WTC11 (cell line): ENCODE data around the gene IQGAP3.

Experiments used
- FOXP1 ChIP-seq: sonication (generic); formaldehyde crosslinking; IDR thresholded peaks from 2 replicates; pipeline ENCODE4 v1.8.0; 2022; ENCODE audit warnings: missing genetic modification reagents, mild to moderate bottlenecking, moderate library complexity, borderline replicate concordance
- NR3C1 ChIP-seq: sonication (generic); formaldehyde crosslinking; conservative IDR thresholded peaks from 2 replicates; pipeline ENCODE4 v1.8.1; 2023; ENCODE audit warnings: low read depth, mild to moderate bottlenecking, missing genetic modification reagents
- SOX15 ChIP-seq: fragments of 250-450 bp; sonication (Bioruptor Pico); IDR thresholded peaks from 2 replicates; pipeline ENCODE4 v1.9.0; 2021; ENCODE audit warnings: mild to moderate bottlenecking
- TEAD4 ChIP-seq: sonication (generic); formaldehyde crosslinking; IDR thresholded peaks from 2 replicates; pipeline ENCODE4 v1.8.0; 2022; ENCODE audit warnings: mild to moderate bottlenecking, missing genetic modification reagents
- ZNF138 ChIP-seq: sonication (generic); formaldehyde crosslinking; conservative IDR thresholded peaks from 2 replicates; pipeline ENCODE4 v1.8.1; 2022; ENCODE audit warnings: mild to moderate bottlenecking, moderate library complexity, missing genetic modification reagents
- ZNF263 ChIP-seq: sonication (generic); formaldehyde crosslinking; IDR thresholded peaks from 2 replicates; pipeline ENCODE4 v1.8.1; 2022; ENCODE audit warnings: low read depth, mild to moderate bottlenecking, moderate library complexity, missing genetic modification reagents
- TF ChIP-seq, protein P1 (sequence below): sonication (generic); formaldehyde crosslinking; IDR thresholded peaks from 2 replicates; pipeline ENCODE4 v1.8.1; 2023; ENCODE audit warnings: mild to moderate bottlenecking, missing genetic modification reagents, moderate library complexity
- TF ChIP-seq, protein P2 (sequence below): fragments of 200-600 bp; IDR thresholded peaks from 2 replicates; pipeline ENCODE4 v1.8.0; 2022; ENCODE audit warnings: antibody characterized with exemption
- TF ChIP-seq, protein P3 (sequence below): sonication (generic); formaldehyde crosslinking; IDR thresholded peaks from 2 replicates; pipeline ENCODE4 v1.8.1; 2022; ENCODE audit warnings: low read depth, missing genetic modification reagents, borderline replicate concordance
- TF ChIP-seq, protein P4 (sequence below): sonication (generic); formaldehyde crosslinking; IDR thresholded peaks from 2 replicates; pipeline ENCODE4 v1.8.0; 2023; ENCODE audit warnings: missing genetic modification reagents, mild to moderate bottlenecking, borderline replicate concordance
- TF ChIP-seq, protein P5 (sequence below): sonication (generic); formaldehyde crosslinking; IDR thresholded peaks from 2 replicates; pipeline ENCODE4 v1.8.1; 2023; ENCODE audit warnings: mild to moderate bottlenecking, missing genetic modification reagents

DNA sequence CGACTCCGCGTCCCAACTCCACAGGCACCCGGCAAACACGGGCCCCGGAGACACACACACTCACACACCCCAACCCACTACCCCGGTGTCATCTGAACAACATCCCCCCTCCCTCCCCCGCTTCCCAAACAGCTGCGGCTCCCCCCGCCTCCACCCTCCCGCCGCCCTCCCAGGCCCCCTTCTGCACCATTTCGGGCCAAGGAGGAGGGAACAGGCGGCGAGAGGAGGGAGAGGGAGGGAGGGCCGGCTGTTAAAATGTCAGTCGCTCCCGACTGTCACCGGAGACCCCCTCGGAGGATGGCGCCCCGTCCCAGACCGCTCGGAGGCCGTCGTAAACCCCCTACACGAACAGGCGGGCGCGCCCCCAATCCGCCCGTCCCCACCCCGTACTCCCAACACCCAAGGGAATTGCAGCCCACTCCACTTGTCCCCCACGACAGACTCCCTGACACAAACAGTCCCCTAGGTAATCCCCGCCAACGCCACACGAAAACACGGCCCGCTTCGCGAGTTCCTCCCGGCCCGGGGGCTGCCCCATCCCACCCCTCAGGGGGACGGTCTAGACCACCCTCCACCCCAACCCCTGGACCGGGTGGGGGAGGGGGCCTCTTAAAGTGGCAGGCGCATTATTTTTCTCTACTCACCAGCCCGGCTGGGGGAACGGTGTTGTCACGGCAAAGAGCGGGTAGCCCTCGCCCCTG lies 72.4 kb downstream of the IQGAP3 start:
- TF ChIP-seq SOX15 (no peak), NR3C1 (CRISPR knock-in tag) (no peak), ZNF138 (no peak), TEAD4 (no peak), ZNF263 (CRISPR knock-in tag) (no peak), FOXP1 (CRISPR knock-in tag) (no peak)
- TF ChIP-seq, protein P1, sequence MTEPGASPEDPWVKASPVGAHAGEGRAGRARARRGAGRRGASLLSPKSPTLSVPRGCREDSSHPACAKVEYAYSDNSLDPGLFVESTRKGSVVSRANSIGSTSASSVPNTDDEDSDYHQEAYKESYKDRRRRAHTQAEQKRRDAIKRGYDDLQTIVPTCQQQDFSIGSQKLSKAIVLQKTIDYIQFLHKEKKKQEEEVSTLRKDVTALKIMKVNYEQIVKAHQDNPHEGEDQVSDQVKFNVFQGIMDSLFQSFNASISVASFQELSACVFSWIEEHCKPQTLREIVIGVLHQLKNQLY (CRISPR knock-in tag) = no peak
- TF ChIP-seq, protein P2, sequence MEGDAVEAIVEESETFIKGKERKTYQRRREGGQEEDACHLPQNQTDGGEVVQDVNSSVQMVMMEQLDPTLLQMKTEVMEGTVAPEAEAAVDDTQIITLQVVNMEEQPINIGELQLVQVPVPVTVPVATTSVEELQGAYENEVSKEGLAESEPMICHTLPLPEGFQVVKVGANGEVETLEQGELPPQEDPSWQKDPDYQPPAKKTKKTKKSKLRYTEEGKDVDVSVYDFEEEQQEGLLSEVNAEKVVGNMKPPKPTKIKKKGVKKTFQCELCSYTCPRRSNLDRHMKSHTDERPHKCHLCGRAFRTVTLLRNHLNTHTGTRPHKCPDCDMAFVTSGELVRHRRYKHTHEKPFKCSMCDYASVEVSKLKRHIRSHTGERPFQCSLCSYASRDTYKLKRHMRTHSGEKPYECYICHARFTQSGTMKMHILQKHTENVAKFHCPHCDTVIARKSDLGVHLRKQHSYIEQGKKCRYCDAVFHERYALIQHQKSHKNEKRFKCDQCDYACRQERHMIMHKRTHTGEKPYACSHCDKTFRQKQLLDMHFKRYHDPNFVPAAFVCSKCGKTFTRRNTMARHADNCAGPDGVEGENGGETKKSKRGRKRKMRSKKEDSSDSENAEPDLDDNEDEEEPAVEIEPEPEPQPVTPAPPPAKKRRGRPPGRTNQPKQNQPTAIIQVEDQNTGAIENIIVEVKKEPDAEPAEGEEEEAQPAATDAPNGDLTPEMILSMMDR = no peak
- TF ChIP-seq, protein P3, sequence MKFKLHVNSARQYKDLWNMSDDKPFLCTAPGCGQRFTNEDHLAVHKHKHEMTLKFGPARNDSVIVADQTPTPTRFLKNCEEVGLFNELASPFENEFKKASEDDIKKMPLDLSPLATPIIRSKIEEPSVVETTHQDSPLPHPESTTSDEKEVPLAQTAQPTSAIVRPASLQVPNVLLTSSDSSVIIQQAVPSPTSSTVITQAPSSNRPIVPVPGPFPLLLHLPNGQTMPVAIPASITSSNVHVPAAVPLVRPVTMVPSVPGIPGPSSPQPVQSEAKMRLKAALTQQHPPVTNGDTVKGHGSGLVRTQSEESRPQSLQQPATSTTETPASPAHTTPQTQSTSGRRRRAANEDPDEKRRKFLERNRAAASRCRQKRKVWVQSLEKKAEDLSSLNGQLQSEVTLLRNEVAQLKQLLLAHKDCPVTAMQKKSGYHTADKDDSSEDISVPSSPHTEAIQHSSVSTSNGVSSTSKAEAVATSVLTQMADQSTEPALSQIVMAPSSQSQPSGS (CRISPR knock-in tag) = no peak
- TF ChIP-seq, protein P4, sequence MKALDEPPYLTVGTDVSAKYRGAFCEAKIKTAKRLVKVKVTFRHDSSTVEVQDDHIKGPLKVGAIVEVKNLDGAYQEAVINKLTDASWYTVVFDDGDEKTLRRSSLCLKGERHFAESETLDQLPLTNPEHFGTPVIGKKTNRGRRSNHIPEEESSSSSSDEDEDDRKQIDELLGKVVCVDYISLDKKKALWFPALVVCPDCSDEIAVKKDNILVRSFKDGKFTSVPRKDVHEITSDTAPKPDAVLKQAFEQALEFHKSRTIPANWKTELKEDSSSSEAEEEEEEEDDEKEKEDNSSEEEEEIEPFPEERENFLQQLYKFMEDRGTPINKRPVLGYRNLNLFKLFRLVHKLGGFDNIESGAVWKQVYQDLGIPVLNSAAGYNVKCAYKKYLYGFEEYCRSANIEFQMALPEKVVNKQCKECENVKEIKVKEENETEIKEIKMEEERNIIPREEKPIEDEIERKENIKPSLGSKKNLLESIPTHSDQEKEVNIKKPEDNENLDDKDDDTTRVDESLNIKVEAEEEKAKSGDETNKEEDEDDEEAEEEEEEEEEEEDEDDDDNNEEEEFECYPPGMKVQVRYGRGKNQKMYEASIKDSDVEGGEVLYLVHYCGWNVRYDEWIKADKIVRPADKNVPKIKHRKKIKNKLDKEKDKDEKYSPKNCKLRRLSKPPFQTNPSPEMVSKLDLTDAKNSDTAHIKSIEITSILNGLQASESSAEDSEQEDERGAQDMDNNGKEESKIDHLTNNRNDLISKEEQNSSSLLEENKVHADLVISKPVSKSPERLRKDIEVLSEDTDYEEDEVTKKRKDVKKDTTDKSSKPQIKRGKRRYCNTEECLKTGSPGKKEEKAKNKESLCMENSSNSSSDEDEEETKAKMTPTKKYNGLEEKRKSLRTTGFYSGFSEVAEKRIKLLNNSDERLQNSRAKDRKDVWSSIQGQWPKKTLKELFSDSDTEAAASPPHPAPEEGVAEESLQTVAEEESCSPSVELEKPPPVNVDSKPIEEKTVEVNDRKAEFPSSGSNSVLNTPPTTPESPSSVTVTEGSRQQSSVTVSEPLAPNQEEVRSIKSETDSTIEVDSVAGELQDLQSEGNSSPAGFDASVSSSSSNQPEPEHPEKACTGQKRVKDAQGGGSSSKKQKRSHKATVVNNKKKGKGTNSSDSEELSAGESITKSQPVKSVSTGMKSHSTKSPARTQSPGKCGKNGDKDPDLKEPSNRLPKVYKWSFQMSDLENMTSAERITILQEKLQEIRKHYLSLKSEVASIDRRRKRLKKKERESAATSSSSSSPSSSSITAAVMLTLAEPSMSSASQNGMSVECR (CRISPR knock-in tag) = no peak
- TF ChIP-seq, protein P5, sequence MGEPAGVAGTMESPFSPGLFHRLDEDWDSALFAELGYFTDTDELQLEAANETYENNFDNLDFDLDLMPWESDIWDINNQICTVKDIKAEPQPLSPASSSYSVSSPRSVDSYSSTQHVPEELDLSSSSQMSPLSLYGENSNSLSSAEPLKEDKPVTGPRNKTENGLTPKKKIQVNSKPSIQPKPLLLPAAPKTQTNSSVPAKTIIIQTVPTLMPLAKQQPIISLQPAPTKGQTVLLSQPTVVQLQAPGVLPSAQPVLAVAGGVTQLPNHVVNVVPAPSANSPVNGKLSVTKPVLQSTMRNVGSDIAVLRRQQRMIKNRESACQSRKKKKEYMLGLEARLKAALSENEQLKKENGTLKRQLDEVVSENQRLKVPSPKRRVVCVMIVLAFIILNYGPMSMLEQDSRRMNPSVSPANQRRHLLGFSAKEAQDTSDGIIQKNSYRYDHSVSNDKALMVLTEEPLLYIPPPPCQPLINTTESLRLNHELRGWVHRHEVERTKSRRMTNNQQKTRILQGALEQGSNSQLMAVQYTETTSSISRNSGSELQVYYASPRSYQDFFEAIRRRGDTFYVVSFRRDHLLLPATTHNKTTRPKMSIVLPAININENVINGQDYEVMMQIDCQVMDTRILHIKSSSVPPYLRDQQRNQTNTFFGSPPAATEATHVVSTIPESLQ (CRISPR knock-in tag) = no peak
